HepG2 (cell line): ENCODE results near the gene INHBB. TPM values are rescaled to one million over a fixed set of nuclear protein-coding genes. Genes with fewer than 3 reads are reported as not detected.
A peak's percentile ranks its signal among the peaks of the same experiment; 100 is the strongest.

Experiments used
- CC2D1A ChIP-seq: sonication (generic); formaldehyde crosslinking; IDR thresholded peaks from 2 replicates; pipeline ENCODE4 v1.8.1; 2023; ENCODE audit warnings: mild to moderate bottlenecking, missing genetic modification reagents
- HCFC1 ChIP-seq: fragments of 150-350 bp; IDR thresholded peaks from 2 replicates; pipeline ENCODE4 v1.6.1; 2014; ENCODE audit warnings: low read depth, low read length
- HOXA3 ChIP-seq: sonication (generic); formaldehyde crosslinking; IDR thresholded peaks from 2 replicates; pipeline ENCODE4 v1.5.0; 2020; ENCODE audit warnings: missing genetic modification reagents
- IRF2 ChIP-seq: IDR thresholded peaks from 2 replicates; pipeline ENCODE4 v1.6.1; 2018; ENCODE audit warnings: missing genetic modification reagents, missing compliant biosample characterization
- MAZ ChIP-seq, 2 experiments: sonication (generic) in 1 of 2; formaldehyde crosslinking in 1 of 2; IDR thresholded peaks; 2 replicates each; pipeline versions ENCODE4 v1.5.0 to v1.6.1; 2012 to 2020; ENCODE audit warnings: low read depth in 2 of 2, mild to moderate bottlenecking in 2 of 2, borderline replicate concordance in 1 of 2, improper control_type of control experiment in 1 of 2, low read length in 1 of 2, missing genetic modification reagents in 1 of 2, moderate library complexity in 1 of 2
- MIXL1 ChIP-seq: IDR thresholded peaks from 2 replicates; pipeline ENCODE4 v1.6.1; 2016
- SMC3 ChIP-seq: IDR thresholded peaks from 2 replicates; pipeline ENCODE4 v1.6.1; 2011; ENCODE audit warnings: low read length, improper control_type of control experiment
- SSRP1 ChIP-seq: IDR thresholded peaks from 2 replicates; pipeline ENCODE4 v1.6.1; 2016; ENCODE audit warnings: control low read depth
- TOPORS ChIP-seq: sonication (generic); formaldehyde crosslinking; IDR thresholded peaks from 2 replicates; pipeline ENCODE4 v1.8.0; 2023; ENCODE audit warnings: mild to moderate bottlenecking, missing genetic modification reagents
- ZFX ChIP-seq: sonication (generic); formaldehyde crosslinking; IDR thresholded peaks from 2 replicates; pipeline ENCODE4 v1.4.0; 2020; ENCODE audit warnings: mild to moderate bottlenecking, low read depth, missing genetic modification reagents, moderate library complexity
- ZNF124 ChIP-seq: sonication (generic); formaldehyde crosslinking; IDR thresholded peaks from 2 replicates; pipeline ENCODE4 v1.4.0; 2020; ENCODE audit warnings: missing genetic modification reagents
- ZNF17 ChIP-seq: sonication (generic); formaldehyde crosslinking; IDR thresholded peaks from 2 replicates; pipeline ENCODE4 v1.5.0; 2020; ENCODE audit warnings: mild to moderate bottlenecking, missing genetic modification reagents
- ZNF329 ChIP-seq: sonication (generic); formaldehyde crosslinking; IDR thresholded peaks from 2 replicates; pipeline ENCODE4 v1.9.0; 2021; ENCODE audit warnings: low read depth, mild to moderate bottlenecking, missing genetic modification reagents
- ZNF33B ChIP-seq: sonication (generic); formaldehyde crosslinking; IDR thresholded peaks from 2 replicates; pipeline ENCODE4 v1.5.1; 2020; ENCODE audit warnings: mild to moderate bottlenecking, missing genetic modification reagents
- ZNF354B ChIP-seq: sonication (generic); formaldehyde crosslinking; IDR thresholded peaks from 2 replicates; pipeline ENCODE4 v1.8.0; 2022; ENCODE audit warnings: mild to moderate bottlenecking, missing genetic modification reagents
- ZNF773 ChIP-seq: sonication (generic); formaldehyde crosslinking; IDR thresholded peaks from 2 replicates; pipeline ENCODE4 v1.4.0; 2020; ENCODE audit warnings: missing genetic modification reagents, borderline replicate concordance
- polyA plus RNA-seq, 8 experiments: library from polyadenylated mRNA; depleted of rRNA in 3 of 8; stranded (reverse) in 7 of 8; unstranded in 1 of 8; fragments of >200 nt; fragmentation: Illumina TruSeq in 4 of 8; extraction: Trizol in 4 of 8; gene quantifications; 2 replicates each; pipeline versions ENCODE4 v1.2.1 to v1.2.3, GENCODE V29; 2011 to 2016; ENCODE audit warnings: low read depth in 4 of 8, missing spikeins in 1 of 8, mixed read lengths in 1 of 8; ENCODE audit not compliant: insufficient read depth in 1 of 8
- total RNA-seq, 5 experiments: library from RNA; depleted of rRNA; stranded (reverse); fragments of >200 nt; fragmentation: Illumina TruSeq; extraction: Trizol; gene quantifications; 2 replicates each; pipeline ENCODE4 v1.2.3, GENCODE V29; 2016; ENCODE audit warnings: low read depth in 1 of 5
- TF ChIP-seq, protein P1 (sequence below): sonication (generic); formaldehyde crosslinking; IDR thresholded peaks from 2 replicates; pipeline ENCODE4 v1.4.0; 2020; ENCODE audit warnings: mild to moderate bottlenecking, low read depth, missing genetic modification reagents
- TF ChIP-seq, protein P2 (sequence below): sonication (generic); formaldehyde crosslinking; IDR thresholded peaks from 2 replicates; pipeline ENCODE4 v1.8.0; 2022; ENCODE audit warnings: mild to moderate bottlenecking, missing genetic modification reagents, borderline replicate concordance
- TF ChIP-seq, protein P3 (sequence below): fragments of 450-650 bp; IDR thresholded peaks from 2 replicates; pipeline ENCODE4 v1.6.1; 2016
- TF ChIP-seq, protein P4 (sequence below): sonication (generic); formaldehyde crosslinking; IDR thresholded peaks from 2 replicates; pipeline ENCODE4 v1.4.0; 2020; ENCODE audit warnings: missing genetic modification reagents
- TF ChIP-seq, protein P5 (sequence below): sonication (generic); formaldehyde crosslinking; IDR thresholded peaks from 2 replicates; pipeline ENCODE4; 2020; ENCODE audit warnings: missing genetic modification reagents, mild to moderate bottlenecking, borderline replicate concordance
- TF ChIP-seq, protein P6 (sequence below): sonication (generic); formaldehyde crosslinking; IDR thresholded peaks from 2 replicates; pipeline ENCODE4 v1.4.0; 2020; ENCODE audit warnings: missing genetic modification reagents

Gene INHBB
- total and polyA plus RNA-seq, 2 of the 13 experiments (the other 11 are each of a cell fraction or from before 2014, with no cell fraction given), result 0.20 to 1.7 TPM

DNA sequence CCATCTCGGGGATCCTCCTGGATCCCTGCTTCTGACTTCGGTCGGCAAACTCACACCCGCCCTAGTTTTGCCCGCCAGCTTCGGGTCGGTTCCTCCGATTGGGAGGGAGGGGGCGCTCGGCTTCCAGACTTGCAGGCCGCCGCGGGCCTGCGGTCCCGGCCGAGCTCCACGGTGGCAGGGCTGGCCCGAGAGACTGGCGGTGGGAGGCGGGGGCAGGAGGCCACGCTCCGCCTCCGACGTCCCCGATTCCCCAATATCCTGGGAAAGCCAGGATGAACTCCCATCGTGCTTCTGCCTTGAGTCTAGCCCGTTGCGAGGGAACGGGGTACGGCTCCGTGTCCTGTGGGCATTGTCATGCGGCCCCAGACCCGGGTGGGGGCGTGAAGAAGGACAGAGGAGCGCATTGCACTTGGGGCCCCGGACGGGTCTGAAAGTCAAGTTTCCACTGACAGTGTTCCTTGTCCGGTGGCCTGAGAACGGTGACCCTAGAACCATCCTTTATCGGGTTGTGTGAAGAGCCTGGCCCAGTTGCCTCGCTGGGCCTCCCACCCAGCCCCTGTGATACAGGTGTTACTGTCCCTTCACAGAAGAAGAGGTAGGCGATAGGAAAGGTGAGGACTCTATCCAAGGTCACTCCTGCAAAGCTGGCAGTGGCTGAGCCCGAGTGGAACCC is 2.4 kb upstream of the INHBB start (continued):
- TF ChIP-seq, protein P1, sequence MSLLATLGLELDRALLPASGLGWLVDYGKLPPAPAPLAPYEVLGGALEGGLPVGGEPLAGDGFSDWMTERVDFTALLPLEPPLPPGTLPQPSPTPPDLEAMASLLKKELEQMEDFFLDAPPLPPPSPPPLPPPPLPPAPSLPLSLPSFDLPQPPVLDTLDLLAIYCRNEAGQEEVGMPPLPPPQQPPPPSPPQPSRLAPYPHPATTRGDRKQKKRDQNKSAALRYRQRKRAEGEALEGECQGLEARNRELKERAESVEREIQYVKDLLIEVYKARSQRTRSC (CRISPR knock-in tag), result no peak
- TF ChIP-seq, protein P2, sequence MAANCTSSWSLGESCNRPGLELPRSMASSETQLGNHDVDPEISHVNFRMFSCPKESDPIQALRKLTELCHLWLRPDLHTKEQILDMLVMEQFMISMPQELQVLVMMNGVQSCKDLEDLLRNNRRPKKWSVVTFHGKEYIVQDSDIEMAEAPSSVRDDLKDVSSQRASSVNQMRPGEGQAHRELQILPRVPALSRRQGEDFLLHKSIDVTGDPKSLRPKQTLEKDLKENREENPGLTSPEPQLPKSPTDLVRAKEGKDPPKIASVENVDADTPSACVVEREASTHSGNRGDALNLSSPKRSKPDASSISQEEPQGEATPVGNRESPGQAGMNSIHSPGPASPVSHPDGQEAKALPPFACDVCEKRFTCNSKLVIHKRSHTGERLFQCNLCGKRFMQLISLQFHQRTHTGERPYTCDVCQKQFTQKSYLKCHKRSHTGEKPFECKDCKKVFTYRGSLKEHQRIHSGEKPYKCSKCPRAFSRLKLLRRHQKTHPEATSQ (CRISPR knock-in tag), result no peak
- TF ChIP-seq ZNF329 (no peak), ZFX (CRISPR knock-in tag) (peak; percentile 53), TOPORS (CRISPR knock-in tag) (no peak), MIXL1 (CRISPR knock-in tag) (0 out of 2 replicates have a peak, but pooled peaks have one; percentile 24), ZNF33B (CRISPR knock-in tag) (no peak), ZNF354B (CRISPR knock-in tag) (no peak), HCFC1 (no peak), MAZ (IDR thresholded peaks at IDR 0.05; ENCODE audit: borderline replicate concordance, low read depth, low read length) (0 out of 2 replicates have a peak, but pooled peaks have one; percentile 31), MAZ (CRISPR knock-in tag; IDR thresholded peaks at IDR 0.05; ENCODE audit: low read depth) (peak; percentile 75), SMC3 (peak; percentile 78), IRF2 (peak; percentile 45; the same call in 1 of the 2 replicates), SSRP1 (CRISPR knock-in tag) (no peak), ZNF773 (CRISPR knock-in tag) (no peak), CC2D1A (CRISPR knock-in tag) (no peak), ZNF124 (CRISPR knock-in tag) (no peak), ZNF17 (CRISPR knock-in tag) (no peak), HOXA3 (CRISPR knock-in tag) (peak; percentile 46; the same call in 1 of the 2 replicates)
- TF ChIP-seq, protein P3, sequence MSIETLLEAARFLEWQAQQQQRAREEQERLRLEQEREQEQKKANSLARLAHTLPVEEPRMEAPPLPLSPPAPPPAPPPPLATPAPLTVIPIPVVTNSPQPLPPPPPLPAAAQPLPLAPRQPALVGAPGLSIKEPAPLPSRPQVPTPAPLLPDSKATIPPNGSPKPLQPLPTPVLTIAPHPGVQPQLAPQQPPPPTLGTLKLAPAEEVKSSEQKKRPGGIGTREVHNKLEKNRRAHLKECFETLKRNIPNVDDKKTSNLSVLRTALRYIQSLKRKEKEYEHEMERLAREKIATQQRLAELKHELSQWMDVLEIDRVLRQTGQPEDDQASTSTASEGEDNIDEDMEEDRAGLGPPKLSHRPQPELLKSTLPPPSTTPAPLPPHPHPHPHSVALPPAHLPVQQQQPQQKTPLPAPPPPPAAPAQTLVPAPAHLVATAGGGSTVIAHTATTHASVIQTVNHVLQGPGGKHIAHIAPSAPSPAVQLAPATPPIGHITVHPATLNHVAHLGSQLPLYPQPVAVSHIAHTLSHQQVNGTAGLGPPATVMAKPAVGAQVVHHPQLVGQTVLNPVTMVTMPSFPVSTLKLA, result no peak
- TF ChIP-seq, protein P4, sequence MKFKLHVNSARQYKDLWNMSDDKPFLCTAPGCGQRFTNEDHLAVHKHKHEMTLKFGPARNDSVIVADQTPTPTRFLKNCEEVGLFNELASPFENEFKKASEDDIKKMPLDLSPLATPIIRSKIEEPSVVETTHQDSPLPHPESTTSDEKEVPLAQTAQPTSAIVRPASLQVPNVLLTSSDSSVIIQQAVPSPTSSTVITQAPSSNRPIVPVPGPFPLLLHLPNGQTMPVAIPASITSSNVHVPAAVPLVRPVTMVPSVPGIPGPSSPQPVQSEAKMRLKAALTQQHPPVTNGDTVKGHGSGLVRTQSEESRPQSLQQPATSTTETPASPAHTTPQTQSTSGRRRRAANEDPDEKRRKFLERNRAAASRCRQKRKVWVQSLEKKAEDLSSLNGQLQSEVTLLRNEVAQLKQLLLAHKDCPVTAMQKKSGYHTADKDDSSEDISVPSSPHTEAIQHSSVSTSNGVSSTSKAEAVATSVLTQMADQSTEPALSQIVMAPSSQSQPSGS (CRISPR knock-in tag), result no peak
- TF ChIP-seq, protein P5, sequence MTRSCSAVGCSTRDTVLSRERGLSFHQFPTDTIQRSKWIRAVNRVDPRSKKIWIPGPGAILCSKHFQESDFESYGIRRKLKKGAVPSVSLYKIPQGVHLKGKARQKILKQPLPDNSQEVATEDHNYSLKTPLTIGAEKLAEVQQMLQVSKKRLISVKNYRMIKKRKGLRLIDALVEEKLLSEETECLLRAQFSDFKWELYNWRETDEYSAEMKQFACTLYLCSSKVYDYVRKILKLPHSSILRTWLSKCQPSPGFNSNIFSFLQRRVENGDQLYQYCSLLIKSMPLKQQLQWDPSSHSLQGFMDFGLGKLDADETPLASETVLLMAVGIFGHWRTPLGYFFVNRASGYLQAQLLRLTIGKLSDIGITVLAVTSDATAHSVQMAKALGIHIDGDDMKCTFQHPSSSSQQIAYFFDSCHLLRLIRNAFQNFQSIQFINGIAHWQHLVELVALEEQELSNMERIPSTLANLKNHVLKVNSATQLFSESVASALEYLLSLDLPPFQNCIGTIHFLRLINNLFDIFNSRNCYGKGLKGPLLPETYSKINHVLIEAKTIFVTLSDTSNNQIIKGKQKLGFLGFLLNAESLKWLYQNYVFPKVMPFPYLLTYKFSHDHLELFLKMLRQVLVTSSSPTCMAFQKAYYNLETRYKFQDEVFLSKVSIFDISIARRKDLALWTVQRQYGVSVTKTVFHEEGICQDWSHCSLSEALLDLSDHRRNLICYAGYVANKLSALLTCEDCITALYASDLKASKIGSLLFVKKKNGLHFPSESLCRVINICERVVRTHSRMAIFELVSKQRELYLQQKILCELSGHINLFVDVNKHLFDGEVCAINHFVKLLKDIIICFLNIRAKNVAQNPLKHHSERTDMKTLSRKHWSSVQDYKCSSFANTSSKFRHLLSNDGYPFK (CRISPR knock-in tag), result peak; percentile 15; the same call in 1 of the 2 replicates
- TF ChIP-seq, protein P6, sequence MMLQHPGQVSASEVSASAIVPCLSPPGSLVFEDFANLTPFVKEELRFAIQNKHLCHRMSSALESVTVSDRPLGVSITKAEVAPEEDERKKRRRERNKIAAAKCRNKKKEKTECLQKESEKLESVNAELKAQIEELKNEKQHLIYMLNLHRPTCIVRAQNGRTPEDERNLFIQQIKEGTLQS (CRISPR knock-in tag), result peak; percentile 50
